ENCODE measurements around the gene ANKRD39. TPM values are rescaled to one million over a fixed set of nuclear protein-coding genes. Genes with fewer than 3 reads are reported as not detected.
"Not testable (repeated sequence)": the region's sequence is repeated elsewhere in the genome, so short reads cannot be mapped to it uniquely, and the experiment has no call there.

Gene ANKRD39
- total RNA-seq, 2 experiments from 2014 or later = 31.2 to 33.9 TPM

DNA sequence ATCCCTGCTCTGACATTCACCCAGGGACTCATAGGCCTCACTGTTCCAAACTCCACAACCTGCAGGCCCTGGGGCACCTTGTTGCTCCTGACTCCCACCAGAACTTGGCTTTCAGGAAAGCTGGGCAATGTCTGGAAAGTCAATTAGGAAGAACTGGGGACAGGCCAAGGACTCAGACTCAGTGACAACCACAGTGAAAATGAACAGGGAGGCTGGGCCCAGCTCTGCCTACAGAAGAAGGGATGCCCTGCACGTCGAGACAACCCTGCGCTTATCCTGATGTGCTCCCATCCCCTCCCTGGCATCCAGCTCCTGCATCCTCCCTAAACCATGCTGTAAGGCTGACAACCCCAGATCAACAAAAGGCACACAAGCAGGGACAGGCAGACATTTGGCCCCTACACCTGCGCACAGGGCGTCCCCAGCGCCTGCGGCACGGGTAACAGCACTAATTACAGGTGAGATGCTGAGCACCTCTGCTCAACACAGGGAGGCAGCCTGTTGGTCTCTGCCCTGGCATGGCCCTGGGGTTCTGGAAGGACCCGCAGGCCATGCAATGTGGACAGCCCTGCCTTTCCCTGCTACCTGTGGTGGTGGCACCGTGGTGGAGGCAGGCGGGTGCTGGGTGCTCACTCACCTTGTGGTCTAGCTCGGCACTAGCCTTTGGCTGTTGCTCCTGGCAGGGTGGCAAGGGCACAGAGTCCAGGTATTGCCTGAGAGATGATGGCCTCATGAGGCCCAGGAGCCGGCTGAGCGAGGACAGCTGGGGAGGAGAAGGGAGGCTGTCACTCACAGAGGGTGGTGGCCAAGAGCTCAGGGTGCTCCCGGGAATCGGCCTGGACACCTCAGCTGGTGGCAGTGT, 35.7 kb upstream of the ANKRD39 start:
- ATAC-seq (ENCODE audit: low read depth) (no peak), DNase-seq (no peak)
- Mint-ChIP-seq H3K4me3 (no peak overlapping the region), H3K9me3 (no peaks in the 10 kb centered on the region), H3K36me3 (no peaks in the 10 kb centered on the region), H3K4me1 (peaks cover 24% of the 10 kb centered on the region), H3K27me3 (no peaks in the 10 kb centered on the region), H3K27ac (no peak overlapping the region)
- POLR2A ChIA-PET = no interaction called here

DNA sequence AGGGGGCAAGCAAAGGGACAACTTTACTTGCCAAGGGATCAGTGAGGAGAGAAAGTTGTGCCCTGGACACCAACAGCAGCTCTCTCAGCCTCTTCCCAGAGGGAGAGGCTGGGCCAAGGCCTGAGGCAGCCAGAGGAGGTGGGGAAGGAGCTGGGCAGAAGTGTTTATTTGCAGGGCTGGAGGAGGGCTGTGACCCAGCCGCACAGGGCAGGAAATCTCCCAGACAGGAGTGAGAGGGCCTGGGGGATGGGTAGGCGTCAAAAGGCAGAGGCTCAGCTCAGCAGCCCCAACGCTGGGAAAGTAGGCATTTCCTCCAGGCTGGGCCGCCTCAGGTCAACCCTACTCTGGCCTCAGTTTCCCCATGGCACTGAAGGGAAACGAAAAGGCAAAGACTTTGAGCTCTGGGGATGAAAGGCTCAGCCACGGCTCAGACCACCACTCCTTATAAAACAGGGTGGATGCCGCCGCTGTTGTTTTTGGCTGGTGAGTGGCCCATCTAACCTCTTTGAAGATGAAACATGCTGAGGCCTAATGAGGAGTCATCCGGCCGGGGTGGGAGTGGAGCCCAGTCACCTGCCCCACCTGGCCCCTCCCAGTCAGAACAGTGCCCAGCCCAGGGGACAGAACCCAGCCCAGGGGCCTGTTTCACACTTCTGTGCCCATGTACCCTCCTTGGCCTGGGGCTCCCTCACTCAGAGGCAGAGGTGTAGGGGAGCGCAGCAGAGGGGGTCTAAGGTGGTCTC, 33.9 kb upstream of the ANKRD39 start:
- Mint-ChIP-seq H3K27ac (peak overlapping the region; percentile 74), H3K4me3 (no peak overlapping the region), H3K4me1 (peaks cover 18% of the 10 kb centered on the region), H3K9me3 (no peaks in the 10 kb centered on the region), H3K27me3 (no peaks in the 10 kb centered on the region), H3K36me3 (no peaks in the 10 kb centered on the region)
- POLR2A ChIA-PET = interaction anchor here (1.0 to 1.8 kb wide), 2 partner anchors 22 to 23 kb away, joined by 4 to 6 read pairs; no protein-coding TSS in a partner anchor
- DNase-seq (no peak), ATAC-seq (ENCODE audit: low read depth) (peak; percentile 62)

DNA sequence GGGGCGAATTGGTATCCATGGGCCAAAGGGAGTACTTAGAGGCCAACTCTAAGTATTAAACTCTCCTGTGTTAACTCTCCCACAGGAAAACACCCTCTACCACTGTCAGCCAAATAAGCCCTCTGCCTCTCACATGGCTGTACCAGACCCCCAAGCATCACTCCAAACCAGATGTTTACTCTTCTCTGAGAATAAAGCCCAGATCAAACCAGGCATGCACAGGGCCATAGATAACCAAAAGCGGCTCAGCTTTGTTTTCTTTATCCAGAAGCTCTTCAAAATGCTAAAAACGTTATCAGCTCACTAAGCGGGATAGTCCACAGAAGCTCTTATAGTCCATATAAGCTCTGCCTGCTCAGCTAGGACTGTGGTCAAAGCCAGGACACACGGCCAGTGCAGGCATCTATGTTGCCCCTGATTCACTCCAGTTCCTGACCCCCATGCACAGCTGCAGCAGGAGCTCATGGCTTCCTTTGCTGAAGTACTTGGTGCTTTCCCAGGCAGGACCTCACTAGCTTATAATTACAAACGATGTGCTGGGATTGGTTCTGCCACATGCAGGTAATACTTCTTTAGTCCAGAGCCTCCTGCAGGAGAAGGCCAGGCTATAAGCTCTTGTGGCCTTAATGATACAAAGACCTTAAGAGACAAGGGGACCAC, 33.0 kb upstream of the ANKRD39 start:
- H3K4me3 Mint-ChIP-seq = no peak overlapping the region
- POLR2A ChIA-PET = interaction anchor here (1.0 to 1.8 kb wide), 2 partner anchors 23 to 24 kb away, joined by 4 to 6 read pairs; no protein-coding TSS in a partner anchor

DNA sequence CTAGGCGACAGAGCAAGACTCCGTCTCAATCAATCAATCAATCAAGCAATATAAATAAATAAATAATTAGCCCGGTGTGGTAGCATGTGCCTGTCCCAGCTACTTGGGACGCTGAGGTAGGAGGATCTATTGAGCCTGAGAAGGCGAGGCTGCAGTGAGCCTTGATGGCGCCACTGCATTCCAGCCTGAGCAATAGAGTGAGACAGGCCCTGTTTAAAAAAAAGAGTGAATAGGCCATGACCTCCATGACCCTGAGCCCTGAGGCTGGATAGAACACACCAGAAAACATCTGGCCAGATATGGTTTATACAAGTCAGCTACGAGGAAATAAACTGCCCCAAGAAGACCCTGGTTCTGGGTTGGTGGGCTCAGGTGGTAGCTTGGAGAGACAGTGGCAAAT, 32.4 kb upstream of the ANKRD39 start:
- Mint-ChIP-seq H3K4me1 (peaks cover 11% of the 10 kb centered on the region), H3K4me3 (no peak overlapping the region), H3K36me3 (no peaks in the 10 kb centered on the region), H3K27me3 (no peaks in the 10 kb centered on the region), H3K27ac (no peak overlapping the region), H3K9me3 (no peaks in the 10 kb centered on the region)
- no peak for ATAC-seq (ENCODE audit: low read depth)
- POLR2A ChIA-PET = interaction anchor here (1.8 kb wide), 1 partner anchor 23 kb away, joined by 6 read pairs; no protein-coding TSS in a partner anchor
- no peak for DNase-seq

More for the DNA sequence above, 33.0 kb upstream of the ANKRD39 start:
- H3K9me3 Mint-ChIP-seq = no peaks in the 10 kb centered on the region
- peak overlapping the region; percentile 74 for H3K27ac Mint-ChIP-seq
- no peaks in the 10 kb centered on the region for H3K36me3 Mint-ChIP-seq
- no peaks in the 10 kb centered on the region for H3K27me3 Mint-ChIP-seq
- peaks cover 11% of the 10 kb centered on the region for H3K4me1 Mint-ChIP-seq
- DNase-seq (no peak), ATAC-seq (ENCODE audit: low read depth) (no peak)

DNA sequence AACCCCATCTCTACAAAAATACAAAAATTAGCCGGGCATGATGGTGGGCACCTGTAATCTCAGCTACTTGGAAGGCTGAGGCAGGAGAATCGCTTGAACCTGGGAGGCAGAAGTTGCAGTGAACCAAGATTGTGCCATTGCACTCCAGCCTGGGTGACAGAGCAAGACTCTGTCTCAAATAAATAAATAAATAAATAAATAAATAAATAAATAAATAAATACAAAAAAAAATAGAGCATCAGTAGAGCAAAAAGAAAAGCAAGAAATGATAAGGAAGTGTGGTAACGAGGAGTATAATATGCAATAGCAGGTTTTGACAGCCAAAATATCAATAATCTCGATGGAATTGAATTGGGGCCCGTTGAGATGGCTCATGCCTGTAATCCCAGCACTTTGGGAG, 31.7 kb upstream of the ANKRD39 start:
- H3K4me3 Mint-ChIP-seq; H3K27me3 Mint-ChIP-seq; H3K9me3 Mint-ChIP-seq; H3K27ac Mint-ChIP-seq; H3K36me3 Mint-ChIP-seq; ATAC-seq (ENCODE audit: low read depth); POLR2A ChIA-PET; DNase-seq: not testable (repeated sequence)
- peaks cover 11% of the 10 kb centered on the region for H3K4me1 Mint-ChIP-seq

DNA sequence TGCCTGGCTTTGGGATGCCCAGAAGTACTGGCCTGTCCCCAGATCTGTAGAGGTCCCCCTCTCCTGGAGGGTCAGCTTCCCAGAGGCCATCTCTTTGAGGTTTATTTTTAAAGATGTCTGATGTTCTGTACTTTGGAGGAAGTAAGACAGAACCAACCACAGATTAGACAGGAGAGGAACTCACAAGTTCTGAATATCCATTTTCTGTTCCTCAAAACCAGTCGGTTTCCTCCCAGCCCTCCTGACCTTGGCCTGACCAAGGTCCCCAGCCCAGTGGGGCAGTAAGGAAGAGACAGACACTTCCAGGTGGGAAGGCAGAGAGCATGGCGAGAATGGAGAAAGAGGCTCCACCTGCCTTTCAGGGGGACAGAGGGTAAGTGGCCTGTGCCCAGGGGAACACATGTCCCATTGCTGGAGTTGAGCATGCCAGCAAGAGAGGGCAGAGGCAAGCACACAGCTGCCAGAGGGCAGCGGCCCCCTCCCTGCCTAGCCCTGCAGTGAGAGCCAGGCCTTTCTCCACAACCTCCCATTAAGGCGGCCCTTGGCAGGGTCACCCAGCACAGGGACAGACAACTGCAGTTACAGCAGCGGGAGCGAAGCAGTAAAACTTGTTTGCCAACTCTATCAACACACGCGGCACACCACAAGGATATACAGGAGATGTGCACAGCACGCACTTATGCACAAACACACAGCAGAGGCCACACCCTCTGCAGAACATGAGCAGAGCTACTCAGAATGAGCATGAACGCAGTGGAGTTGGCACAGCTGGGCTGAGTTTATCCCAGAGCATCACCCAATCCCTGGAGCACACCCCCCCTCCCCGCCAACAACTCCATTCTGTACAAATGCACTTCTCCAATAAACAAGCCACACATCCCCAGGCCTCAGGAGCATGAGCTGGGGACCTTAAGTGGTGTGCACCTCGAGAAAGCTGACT, 30.5 kb upstream of the ANKRD39 start:
- H3K4me1 Mint-ChIP-seq = peaks cover 11% of the 10 kb centered on the region
- H3K27ac Mint-ChIP-seq = no peak overlapping the region

DNA sequence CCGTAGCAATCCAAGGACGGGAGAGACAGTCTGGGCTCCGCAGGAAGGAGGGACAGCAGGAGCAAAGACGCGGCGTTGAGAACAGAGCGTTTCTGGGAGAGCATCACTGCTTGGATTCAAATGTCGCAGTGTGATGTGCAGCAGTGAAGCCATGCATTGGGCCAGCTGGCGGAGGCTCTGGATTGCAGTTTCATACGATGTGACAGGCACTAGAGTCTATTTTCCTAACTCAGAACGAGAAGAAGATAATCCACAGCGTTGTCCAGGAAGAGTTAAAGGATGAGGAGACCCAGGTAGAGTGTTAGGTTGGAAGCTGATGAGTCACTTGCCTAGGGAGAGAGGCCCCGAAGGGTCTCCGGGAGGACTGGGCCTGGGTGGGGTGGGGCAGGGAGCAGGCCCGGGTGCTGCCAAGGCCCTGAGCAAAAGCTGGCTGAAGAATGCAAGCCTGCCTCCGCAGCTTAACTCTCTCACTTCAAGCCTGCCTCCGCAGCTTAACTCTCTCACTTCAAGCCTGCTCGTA, 29.7 kb upstream of the ANKRD39 start:
- H3K27ac Mint-ChIP-seq = no peak overlapping the region
- POLR2A ChIA-PET = no interaction called here
- DNase-seq (no peak), ATAC-seq (ENCODE audit: low read depth) (no peak)
- no peaks in the 10 kb centered on the region for H3K27me3 Mint-ChIP-seq
- H3K4me1 Mint-ChIP-seq = peaks cover 9% of the 10 kb centered on the region
- H3K4me3 Mint-ChIP-seq = no peak overlapping the region
- H3K36me3 Mint-ChIP-seq = no peaks in the 10 kb centered on the region
- H3K9me3 Mint-ChIP-seq = no peaks in the 10 kb centered on the region

More for the DNA sequence above, 30.5 kb upstream of the ANKRD39 start:
- ATAC-seq (ENCODE audit: low read depth) (no peak), DNase-seq (no peak)
- Mint-ChIP-seq H3K4me3 (no peak overlapping the region), H3K36me3 (no peaks in the 10 kb centered on the region), H3K27me3 (no peaks in the 10 kb centered on the region), H3K9me3 (no peaks in the 10 kb centered on the region)
- POLR2A ChIA-PET = interaction anchor here (0.9 kb wide), 1 partner anchor 12 kb away, joined by 8 read pairs; no protein-coding TSS in a partner anchor

DNA sequence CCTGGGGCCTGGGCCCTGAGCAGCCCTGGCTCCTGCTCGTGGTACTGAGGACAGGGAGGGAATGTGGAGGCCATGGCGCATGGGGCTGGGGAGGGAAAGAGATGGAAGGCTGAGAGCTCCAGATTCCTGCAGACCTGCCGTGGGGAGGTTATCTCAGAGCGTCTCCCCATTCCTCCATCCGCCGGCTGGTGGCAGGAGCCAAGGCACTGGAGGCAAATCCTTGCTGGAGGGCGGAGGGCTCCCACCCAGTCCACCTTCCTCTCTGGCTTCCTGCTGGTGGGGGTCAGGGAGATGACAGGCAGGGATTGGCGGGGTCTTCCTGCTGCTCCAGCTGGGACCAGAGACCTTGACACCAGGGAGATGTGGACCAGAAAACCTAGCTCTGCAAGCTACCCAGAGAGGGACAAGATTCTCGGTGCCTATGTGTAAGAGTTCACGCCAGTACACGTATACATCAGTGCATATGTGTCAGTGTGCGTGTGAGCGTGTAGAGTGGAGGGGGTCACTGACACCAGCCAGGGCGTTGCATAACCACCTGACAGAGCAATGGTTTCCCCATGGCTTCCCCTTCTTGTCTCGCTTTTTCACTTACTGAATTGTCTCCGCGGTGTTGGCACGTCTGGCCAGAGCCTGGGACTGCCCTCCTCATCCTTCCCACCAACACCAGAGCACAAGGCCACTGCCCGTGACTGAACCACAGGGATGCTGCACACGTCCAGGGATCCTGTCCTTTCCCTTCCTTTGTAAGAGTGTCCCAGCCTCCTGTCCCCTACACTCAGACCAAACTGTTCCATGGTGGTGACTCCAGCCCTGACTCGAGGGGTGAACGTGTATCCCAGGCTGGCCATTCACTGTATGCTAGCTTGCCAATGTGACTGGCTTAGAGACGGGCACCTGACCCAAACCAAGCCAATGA, 27.9 kb upstream of the ANKRD39 start:
- peak overlapping the region; percentile 39 for H3K27ac Mint-ChIP-seq
- DNase-seq (no peak), ATAC-seq (ENCODE audit: low read depth) (no peak)
- H3K4me1 Mint-ChIP-seq = no peaks in the 10 kb centered on the region
- H3K4me3 Mint-ChIP-seq = no peak overlapping the region
- H3K9me3 Mint-ChIP-seq = no peaks in the 10 kb centered on the region
- no peaks in the 10 kb centered on the region for H3K36me3 Mint-ChIP-seq
- POLR2A ChIA-PET = no interaction called here
- H3K27me3 Mint-ChIP-seq = no peaks in the 10 kb centered on the region

DNA sequence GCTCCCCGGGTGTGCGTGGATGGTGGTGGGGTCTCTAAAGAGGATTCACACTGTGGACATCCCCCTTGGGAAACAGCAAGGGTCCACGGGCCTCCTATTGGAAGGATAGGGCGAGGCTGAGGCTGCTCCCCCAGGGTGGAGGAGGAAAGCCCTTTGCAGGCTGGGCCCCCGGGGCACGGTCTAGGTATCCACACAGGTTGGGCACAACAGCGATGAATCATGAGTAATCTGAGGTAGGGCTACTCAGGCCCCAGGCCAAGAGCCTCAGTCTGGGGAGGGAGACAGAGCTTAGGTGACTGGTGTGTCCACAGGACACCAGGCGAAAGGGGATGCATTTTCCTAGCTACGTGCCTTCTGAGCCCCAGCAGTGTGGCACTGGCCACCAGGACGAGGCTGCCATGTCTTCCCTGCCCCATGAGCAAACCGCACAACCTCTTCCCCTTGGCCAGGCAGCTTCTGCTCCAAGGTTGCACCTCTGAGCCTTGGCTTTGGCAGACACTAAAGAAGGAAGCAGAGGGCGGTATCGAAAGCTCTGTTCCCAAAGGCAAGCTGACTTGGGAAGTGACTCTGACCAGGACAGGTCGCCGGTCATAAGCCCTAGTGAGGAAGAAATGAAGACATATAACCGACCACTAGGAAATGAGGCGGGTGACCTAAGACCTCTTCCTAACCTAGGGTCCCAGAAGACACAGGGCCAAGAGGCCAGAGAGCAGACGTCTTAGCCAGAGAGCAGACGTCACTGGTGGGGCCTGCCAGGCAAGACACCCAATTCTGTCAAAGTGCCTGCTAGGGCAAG, 26.7 kb upstream of the ANKRD39 start:
- Mint-ChIP-seq H3K27ac (peak overlapping the region; percentile 22), H3K36me3 (no peaks in the 10 kb centered on the region), H3K9me3 (no peaks in the 10 kb centered on the region), H3K4me1 (no peaks in the 10 kb centered on the region), H3K4me3 (no peak overlapping the region), H3K27me3 (no peaks in the 10 kb centered on the region)
- POLR2A ChIA-PET = interaction anchor here (0.6 kb wide), 1 partner anchor 111 kb away, joined by 5 read pairs; no protein-coding TSS in a partner anchor
- DNase-seq (no peak), ATAC-seq (ENCODE audit: low read depth) (no peak)

DNA sequence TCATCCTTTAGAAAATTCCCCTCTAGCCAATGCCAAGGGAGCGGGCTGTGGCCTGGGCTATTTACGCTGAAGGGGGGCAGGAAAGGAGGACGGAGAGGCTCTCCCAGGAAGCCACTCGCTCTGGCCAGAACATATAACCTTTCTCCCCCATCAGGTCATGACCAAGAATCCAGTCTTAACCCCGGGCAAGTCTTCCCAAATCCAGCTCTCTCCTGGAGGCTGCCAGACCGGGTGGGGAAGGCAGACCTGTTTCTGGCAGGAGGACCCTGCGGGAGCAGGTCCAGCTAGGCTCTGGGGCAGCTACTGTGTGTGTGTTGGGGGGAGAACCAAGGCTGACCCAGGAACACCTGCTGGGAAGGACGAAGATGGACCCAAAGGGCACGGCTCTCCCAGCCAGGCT, 25.5 kb upstream of the ANKRD39 start:
- POLR2A ChIA-PET = no interaction called here
- no peaks in the 10 kb centered on the region for H3K4me1 Mint-ChIP-seq
- no peak overlapping the region for H3K4me3 Mint-ChIP-seq
- H3K9me3 Mint-ChIP-seq = no peaks in the 10 kb centered on the region
- DNase-seq (no peak), ATAC-seq (ENCODE audit: low read depth) (no peak)
- H3K27ac Mint-ChIP-seq = no peak overlapping the region
- no peaks in the 10 kb centered on the region for H3K27me3 Mint-ChIP-seq
- no peaks in the 10 kb centered on the region for H3K36me3 Mint-ChIP-seq

DNA sequence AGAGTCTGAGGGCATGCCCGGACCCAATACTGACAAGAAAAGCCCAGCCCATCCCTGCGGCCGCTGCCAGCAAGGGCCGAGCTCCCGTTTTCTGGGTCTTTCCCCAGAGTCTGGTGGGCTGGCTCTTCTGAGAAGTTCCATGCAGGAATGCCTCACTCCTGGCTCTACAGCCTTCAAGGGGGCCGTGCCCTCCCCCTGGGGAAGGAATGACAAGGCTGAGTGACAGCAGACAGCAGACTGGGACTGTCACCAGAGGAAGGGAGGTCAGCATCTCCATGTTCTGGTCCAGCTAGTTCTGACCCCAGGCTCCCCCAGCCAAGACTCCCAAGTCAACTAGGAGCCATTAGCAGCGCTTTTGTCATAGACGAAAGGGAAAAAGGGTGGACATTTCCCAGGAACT, 25.1 kb upstream of the ANKRD39 start:
- Mint-ChIP-seq H3K4me3 (no peak overlapping the region), H3K4me1 (no peaks in the 10 kb centered on the region), H3K27ac (no peak overlapping the region), H3K9me3 (no peaks in the 10 kb centered on the region), H3K27me3 (no peaks in the 10 kb centered on the region), H3K36me3 (no peaks in the 10 kb centered on the region)
- POLR2A ChIA-PET = no interaction called here
- ATAC-seq (ENCODE audit: low read depth) (no peak), DNase-seq (no peak)
